Putamen (tissue), 1 donor: Measurements from ENCODE around the gene DUS4L.
"Not testable (repeated sequence)": the region's sequence is repeated elsewhere in the genome, so short reads cannot be mapped to it uniquely, and the experiment has no call there.

Source experiments
- DNase-seq: peaks from one replicate; pipeline ENCODE4 v3.0.0-alpha.2; 2016; ENCODE audit warnings: low spot score

DUS4L gene, protein sequence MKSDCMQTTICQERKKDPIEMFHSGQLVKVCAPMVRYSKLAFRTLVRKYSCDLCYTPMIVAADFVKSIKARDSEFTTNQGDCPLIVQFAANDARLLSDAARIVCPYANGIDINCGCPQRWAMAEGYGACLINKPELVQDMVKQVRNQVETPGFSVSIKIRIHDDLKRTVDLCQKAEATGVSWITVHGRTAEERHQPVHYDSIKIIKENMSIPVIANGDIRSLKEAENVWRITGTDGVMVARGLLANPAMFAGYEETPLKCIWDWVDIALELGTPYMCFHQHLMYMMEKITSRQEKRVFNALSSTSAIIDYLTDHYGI

DNA sequence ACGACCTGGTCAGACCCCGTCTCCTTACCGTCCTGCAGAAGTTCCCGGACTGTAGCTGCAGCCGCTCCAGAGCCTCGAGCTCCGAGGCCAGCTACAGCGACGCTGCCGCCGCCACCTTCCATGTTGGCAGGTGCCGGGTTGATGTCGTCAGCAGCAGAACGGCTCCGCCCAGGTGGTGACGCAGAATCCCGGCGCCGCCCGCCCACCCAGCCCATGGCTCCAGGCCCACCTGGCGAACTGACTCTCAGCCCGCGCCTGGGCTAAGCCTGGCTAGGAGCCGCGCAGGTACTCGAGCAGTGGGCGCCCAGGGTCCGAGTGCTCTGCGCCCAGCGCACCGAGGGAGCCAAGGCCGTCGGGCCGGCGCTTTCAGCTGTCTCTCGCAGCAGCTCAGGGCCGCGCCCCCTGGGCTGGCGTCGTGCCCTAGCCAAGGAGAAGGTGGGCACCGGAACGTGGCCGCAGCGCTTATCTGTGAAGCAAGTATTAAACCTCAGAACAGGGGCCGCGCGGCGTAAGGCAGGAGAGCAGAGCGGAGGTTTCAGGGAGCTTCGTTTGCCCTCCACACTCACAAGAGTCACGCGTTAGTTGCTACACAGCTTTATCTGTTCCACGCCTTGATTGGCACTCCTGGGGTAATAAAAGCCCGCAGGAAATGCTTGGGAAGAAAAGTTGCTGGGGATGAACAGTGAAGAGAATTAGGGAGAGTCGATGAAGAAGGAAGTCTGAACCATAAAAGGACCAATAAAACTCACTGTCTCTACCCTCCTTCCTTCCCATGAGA is at the start of gene DUS4L, which contains the start of gene COG5:
TSS of gene DUS4L (plus strand) at position 197 of the 778 bp plus-strand sequence. CDS start 3,100 bp downstream, outside the sequence.
TSS of gene COG5 (minus strand) at position 146 of the 778 bp plus-strand sequence. CDS start at position 122, 24 bp downstream.
- peak; percentile 80 for DNase-seq

GRCh38 chr7:107526672-107527071 is 37.1 kb upstream of the DUS4L start:
- peak; percentile 37 for DNase-seq

DNA sequence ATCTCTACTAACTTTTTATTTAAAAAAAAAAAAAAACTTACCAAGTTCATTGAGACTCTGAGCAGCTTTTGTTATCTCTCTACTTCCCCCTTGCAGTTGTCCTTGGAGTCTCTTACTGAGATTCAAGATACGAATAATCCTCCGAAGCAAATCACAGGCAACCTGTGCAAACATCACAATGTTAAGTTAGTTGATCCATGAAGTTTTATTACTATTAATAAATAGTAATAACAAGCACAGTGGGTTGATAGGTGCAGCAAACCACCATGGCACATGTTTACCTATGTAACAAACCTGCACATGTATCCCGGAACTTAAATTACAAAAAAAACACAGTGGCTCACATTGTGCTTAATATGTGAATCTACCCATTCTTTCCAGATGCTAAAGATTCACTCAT is 36.6 kb upstream of the DUS4L start:
- no peak for DNase-seq

- DNase-seq = no peak
Observed at GRCh38 chr7:107528461-107528860, 35.3 kb upstream of the DUS4L start.

GRCh38 chr7:107530751-107531150 is 33.0 kb upstream of the DUS4L start:
- DNase-seq = no peak

DNA sequence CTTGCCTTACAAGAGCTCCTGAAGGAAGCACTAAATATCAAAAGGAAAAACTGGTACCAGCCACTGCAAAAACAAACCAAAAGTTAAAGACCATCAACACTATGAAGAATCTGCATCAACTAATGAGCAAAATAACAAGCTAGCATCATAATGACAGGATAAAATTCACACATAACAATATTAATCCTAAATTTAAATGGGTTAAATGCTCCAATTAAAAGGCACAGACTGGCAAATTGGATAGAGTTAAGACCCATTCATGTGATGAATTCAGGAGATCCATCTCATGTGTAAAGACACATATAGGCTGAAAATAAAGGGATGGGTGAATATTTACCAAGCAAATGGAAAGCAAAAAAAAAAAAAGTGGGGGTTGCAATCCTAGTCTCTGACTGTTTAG is 29.6 kb upstream of the DUS4L start:
- no peak for DNase-seq

DNA sequence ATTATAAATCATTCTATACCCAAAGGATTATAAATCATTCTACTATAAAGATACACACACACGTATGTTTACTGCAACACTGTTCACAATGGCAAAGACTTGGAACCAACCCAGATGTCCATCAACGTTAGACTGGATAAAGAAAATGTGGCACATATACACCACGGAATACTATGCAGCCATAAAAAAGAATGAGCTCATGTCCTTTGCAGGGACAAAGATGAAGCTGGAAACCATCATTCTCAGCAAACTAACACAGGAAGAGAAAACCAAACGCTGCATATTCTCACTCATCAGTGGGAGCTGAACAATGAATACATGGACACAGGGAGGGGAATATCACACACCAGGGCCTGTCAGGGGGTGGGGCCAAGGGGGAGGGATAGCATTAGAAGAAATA is 26.5 kb upstream of the DUS4L start:
- not testable (repeated sequence) for DNase-seq

DNA sequence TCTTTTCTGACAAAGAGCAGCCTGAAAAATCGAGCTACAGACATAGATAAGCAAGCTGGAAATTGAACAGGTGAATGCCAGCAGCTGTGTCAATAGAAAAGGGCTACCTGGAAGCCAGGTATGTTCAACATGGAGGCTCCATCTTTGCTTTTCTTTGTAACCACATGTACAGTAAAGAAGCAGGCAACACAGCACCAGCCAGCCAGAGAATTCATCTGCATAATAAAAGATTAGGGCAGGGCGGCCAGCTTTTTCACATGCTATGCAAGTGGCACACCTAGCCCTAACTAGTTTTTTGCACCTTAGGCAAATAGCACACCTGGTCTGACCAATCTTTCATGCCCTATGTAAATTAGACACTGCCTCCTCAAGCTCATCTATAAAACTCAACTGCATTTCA is 25.8 kb upstream of the DUS4L start:
- DNase-seq = no peak

GRCh38 chr7:107543338-107543993 is 20.3 kb upstream of the DUS4L start:
- DNase-seq = no peak

GRCh38 chr7:107544848-107545591 is 18.8 kb upstream of the DUS4L start:
- no peak for DNase-seq

GRCh38 chr7:107551936-107552335 is 11.8 kb upstream of the DUS4L start:
- DNase-seq = no peak

GRCh38 chr7:107555893-107556292 is 7.9 kb upstream of the DUS4L start:
- no peak for DNase-seq

DNA sequence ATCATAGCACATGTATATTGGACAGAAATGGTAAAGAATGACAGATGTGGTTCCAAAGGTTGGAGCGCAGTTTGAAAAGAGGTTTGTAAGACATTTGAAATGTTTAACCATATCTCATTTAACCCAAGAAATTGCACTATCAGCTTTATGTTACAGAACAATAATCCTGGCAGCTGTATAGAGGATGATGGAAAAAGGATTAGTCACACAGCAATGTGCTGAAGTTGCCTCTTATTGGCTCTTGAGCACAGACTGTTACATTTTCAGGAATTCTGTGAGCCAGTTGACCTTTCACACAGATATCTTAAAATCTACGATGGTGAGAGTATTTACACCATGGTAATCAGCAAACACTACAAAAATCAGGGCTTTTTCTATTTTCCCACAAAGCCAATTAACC is 3.9 kb upstream of the DUS4L start:
- DNase-seq = no peak

- DNase-seq = no peak
Observed at GRCh38 chr7:107560898-107561516, 2.8 kb upstream of the DUS4L start.

DNA sequence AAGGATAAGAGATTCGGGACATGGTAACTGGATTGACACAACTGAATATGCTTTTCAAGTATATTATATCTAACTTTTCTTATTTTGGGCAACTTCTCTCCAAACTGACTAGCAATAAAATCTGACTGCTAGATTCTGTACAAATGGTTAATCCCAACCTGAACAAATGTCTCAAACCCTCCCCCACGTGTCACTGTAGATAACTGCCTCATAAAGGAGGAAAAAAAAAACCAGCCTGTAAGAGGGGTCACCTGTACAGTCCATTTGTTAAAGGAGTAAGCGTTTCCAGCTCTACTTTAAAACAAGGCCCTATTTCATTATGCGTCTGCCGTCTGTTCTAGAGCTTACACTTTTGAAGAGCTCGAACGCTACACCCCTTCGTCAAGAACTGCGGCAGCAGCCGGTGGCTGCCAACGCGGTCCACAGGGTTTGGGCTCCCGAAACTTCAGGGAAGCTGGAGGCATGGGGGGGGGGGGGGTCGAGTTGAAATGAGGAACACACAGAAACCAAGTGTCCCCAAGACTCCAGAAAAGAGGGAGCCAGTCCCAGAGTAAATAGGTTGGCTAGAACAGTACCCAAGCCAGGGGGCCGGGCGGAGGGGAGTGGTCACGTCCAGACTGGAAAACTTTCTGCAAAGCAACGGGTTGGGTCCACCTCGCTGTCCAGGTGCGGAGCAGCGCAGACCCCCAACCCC is 543 bp upstream of the DUS4L start:
- DNase-seq = no peak

- DNase-seq = no peak
Observed at GRCh38 chr7:107564553-107565298, 955 bp downstream of the DUS4L start.

GRCh38 chr7:107570298-107570697 is 6.5 kb downstream of the DUS4L start:
- DNase-seq = no peak

DNA sequence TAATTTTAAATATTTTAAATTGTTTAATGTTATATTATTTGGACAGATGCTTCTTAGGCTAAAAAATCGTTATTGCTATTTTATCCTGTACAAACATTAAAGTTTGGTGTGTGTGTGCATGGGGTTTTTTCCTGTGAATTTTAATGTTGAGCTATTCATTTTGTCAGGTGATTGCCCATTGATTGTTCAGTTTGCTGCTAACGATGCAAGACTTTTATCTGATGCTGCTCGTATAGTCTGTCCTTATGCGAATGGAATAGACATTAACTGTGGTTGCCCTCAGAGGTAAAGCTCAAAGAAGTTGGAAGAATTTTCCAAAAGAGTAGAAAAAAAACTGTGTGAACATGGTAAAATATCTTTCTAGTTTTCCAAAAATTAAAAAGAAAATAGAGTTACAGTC is 9.8 kb downstream of the DUS4L start:
- no peak for DNase-seq

DNA sequence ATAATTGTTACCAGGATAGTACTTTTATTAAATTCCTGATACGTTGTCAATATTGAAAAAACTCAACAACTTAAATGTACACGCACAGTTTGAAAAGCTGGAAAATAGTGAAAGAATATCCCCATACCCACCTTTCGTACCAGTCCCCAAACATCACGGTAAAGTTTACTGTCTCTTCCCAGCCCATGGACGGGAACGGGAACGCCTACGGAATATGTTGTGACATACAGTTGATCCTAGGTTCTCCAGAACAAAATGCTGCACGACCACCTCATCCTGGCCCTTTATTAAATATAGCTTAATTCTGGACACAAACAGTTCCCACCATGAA is 15.7 kb downstream of the DUS4L start:
- no peak for DNase-seq
